GM18873 (cell line): ENCODE results near the gene MPV17L2.
A peak's percentile ranks its signal among the peaks of the same experiment; 100 is the strongest.
"Not testable (repeated sequence)": the region's sequence is repeated elsewhere in the genome, so short reads cannot be mapped to it uniquely, and the experiment has no call there.

Experiments
- ATAC-seq: cut with Tn5 transposase; IDR thresholded peaks from one replicate; pipeline ENCODE4 v1.9.1; 2021; ENCODE audit warnings: mild to moderate bottlenecking, moderate library complexity, moderate number of reproducible peaks; ENCODE audit not compliant: unreplicated experiment, low FRiP score

Gene MPV17L2

DNA sequence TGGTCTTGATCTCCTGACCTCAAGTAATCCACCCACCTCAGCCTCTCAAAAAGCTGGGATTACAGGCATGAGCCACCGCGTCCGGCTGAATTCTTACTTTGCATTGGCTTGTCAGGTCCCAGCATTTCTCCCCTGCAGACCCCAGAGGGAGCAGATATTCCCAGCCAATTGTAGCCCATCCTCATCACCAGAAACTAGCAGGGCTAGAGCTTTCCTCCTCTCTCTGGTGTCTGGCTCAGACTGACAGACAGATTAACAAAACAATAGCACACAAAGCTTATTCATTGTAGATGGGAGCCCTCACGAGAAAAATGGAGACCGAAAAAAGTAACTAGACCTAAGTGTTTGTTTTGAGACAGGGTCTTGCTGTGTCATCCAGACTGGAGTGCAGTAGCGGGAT is 7.5 kb upstream of the MPV17L2 start:
- no peak for ATAC-seq

DNA sequence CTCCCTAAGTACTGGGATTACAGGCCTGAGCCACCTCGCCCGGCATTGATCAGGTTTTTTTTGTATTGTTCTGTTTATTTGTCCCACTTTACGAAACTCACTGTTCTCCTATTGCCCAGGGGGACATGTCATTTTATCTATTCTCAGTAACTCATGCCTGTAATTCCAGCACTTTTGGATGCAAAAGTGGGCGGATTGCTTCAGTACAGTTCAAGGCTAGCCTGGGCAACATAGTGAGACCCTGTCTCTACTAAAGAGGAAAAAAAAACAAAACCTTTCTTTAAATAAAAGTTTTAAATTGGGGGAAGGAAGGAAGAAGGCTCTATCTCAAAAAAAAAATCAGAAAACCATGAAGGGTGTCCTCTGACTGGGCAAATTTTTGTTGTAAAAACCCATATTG is 2.7 kb upstream of the MPV17L2 start:
- ATAC-seq: no peak

- ATAC-seq: no peak
These were observed 1.4 kb upstream of the MPV17L2 start for GRCh38 chr19:18191640-18192062.

DNA sequence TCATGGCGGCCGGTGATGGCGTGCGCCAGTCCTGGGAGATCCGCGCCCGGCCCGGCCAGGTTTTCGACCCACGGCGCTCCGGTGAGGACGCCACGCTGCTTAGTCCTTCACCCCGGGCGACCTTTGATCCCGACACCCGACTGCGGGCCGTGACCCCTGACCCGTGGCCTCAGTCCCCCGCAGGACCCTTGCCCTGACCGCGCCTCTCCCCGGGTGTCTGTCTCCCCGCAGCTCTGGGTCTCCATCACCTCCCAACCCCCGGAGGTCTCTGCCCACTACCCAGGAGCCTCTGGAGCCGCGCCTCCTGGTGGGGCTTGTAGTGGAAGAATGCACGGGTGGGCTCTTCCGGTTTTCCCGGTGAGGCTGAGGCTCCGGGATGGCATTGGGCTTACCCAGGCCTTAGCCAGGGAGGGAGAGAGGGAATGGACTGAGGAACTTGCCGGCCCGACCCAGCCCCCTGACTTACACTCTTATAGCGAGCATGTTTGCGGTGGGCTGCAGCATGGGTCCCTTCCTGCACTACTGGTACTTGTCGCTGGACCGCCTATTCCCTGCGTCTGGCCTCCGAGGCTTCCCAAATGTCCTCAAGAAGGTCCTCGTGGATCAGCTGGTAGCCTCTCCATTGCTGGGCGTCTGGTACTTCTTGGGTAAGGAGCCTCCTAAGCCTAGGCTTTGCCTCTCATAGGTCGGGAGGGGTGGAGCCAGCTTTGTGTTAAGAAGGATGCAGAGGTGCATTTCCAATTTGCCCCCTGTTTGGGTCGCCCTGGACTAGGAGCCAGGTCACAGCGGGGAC is 566 bp downstream of the MPV17L2 start:
- no peak for ATAC-seq

GRCh38 chr19:18194181-18194530 is 1.1 kb downstream of the MPV17L2 start:
- ATAC-seq: no peak

- no peak for ATAC-seq
These were observed 1.7 kb downstream of the MPV17L2 start for GRCh38 chr19:18194554-18195238.

- ATAC-seq: no peak
These were observed 3.5 kb downstream of the MPV17L2 start for GRCh38 chr19:18196511-18196845.

DNA sequence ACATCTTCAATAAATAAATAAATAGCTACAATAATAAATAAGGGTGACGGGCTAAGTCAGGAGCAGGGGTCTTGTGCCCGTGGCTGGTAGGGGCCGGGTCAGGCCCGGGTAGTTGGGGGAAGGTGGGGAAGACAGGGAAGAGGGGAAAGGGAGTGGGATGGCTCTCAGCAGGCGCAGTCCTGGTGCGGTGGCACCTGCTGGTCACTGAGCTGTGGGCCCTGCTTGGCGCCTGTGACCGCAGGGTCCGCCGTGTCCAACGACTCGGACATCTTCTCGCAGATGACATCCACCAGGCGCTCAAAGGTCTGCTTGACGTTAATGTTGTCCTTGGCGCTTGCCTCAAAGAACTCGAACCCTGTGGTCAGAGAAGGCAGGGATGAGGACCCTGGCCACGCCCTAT is 4.3 kb downstream of the MPV17L2 start:
- no peak for ATAC-seq

GRCh38 chr19:18197941-18198340 is 4.9 kb downstream of the MPV17L2 start:
- no peak for ATAC-seq

GRCh38 chr19:18198374-18198773 is 5.4 kb downstream of the MPV17L2 start:
- ATAC-seq: no peak

DNA sequence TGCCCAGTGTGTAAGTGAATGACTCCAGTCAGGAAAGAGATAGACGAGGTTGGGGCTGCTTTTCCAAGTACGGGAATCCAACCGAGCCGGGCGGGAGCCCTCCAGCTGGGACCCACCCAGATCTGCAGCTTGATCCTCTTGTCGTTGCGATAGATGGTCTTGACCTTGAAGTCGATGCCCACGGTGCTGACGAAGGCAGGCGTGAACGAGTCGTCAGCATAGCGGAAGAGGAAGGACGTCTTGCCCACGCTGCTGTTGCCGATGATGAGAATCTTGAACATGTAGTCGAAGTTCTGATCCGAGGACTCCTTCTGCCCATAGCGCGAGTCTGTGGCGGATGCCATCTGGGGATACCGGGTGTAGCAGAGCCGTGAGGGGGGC is 9.4 kb downstream of the MPV17L2 start:
- no peak for ATAC-seq

- ATAC-seq: no peak
These were observed 9.9 kb downstream of the MPV17L2 start for GRCh38 chr19:18202778-18203407.

DNA sequence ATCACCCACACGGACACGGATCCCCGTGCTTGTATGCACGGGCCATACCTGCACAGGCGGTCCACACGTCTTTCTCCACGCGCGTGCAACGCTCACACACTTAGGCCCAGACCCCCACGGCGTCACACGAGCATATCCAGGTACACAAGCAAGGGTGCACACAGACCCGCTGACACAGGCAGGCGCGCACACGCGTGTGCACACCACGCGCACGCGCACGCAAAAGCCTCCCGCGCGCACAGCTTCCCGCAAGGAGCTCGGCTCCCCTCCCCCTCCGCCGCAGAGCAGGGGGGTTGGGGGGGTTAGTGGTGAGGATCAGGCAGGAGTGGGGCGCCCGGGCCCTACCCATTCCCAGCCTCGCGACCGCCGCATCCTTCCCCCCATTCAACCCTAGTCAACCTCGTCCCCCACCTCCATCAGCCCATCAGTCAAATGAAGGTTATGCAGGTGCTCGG is 10.4 kb downstream of the MPV17L2 start:
- no peak for ATAC-seq

DNA sequence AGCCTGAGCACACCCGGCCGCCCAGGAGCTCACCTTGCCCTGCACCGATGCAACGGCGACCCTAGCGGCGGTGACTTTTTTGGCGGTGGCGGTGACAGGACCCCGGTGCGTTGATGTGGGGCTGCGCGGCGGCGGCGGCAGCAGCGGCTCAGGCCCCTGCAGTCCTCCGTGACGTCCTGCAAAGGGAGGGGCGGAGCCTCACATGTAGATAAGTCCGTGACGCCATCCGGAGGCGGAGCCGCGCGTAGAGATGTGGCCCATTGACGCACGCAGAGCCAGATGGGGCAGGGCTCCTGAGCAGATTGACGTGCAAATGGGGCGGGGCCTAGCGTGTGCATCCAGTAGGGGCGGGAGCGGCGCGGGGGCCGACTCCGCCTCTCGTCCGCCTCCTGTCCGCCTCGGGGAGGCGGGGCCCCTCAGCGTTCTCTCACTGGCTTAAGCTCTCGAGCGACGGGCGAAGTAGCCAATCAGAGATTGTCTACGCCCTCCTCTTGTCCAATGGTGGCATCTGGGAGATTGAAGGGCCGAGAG is 10.9 kb downstream of the MPV17L2 start, which contains the start of gene RAB3A:
RAB3A (minus strand) TSS at position 180 of the 531 bp plus-strand sequence. CDS start 1,302 bp downstream, outside the sequence.
- ATAC-seq: peak; percentile 90

DNA sequence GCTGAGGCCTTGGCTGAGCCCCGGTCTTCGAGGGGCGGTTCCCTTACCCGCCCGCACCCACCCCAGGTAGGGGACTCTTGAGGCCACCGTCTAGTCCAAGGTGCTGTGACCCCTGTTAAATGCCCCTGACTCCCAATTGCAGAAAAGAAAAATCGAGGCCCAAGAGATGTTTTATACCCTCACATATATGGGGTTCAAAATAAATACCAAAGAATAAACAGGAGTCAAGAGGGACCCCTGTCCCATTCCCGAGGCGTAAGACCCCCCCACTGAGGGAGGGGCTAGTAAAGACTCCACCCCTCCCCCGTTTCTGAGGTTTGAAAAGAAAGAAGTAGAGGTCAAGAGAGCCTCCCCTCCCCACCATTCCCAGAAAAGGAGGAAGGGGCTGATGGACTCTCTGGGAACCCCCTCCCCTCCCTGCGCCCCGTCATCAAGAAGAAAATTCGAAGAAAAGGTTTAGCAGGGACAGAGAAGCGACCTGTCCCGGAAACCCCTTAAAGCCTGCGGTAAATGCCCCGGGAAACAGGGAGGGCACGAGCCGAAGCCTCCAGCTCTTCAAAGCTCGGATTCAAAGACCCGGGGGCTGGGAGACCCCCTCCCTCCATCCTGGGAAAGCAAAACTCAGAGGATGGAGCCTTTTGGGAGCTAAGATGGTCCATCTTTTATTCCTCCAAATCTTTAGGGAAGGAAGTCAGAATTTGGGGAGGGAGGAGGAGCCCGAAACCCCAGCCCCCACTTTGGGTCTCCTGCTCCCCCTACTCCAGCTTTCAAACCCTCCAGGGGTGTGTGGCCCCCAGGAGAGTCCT is 11.6 kb downstream of the MPV17L2 start:
- ATAC-seq: no peak

- no peak for ATAC-seq
These were observed 12.3 kb downstream of the MPV17L2 start for GRCh38 chr19:18205200-18205892.

DNA sequence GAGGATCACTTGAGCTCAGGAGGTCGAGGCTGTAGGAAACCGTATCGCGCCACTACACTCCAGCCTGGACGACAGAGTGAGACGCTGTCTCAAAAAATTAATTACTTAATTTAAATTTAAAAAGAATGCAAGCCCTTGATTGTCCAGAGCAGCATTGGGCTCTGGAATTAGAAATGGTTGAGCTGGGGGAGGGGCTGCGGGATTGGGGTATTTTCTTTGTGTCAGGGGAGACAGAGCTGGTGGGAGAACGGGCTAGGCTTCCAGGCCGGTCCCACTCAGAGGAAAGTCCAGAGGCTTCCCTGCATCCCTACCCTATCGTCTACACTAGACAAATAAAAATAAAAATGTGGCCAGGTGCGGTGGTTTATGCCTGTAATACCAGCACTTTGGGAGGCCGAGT is 13.0 kb downstream of the MPV17L2 start:
- ATAC-seq: no peak

GRCh38 chr19:18208098-18208951 is 15.3 kb downstream of the MPV17L2 start:
- ATAC-seq: no peak

DNA sequence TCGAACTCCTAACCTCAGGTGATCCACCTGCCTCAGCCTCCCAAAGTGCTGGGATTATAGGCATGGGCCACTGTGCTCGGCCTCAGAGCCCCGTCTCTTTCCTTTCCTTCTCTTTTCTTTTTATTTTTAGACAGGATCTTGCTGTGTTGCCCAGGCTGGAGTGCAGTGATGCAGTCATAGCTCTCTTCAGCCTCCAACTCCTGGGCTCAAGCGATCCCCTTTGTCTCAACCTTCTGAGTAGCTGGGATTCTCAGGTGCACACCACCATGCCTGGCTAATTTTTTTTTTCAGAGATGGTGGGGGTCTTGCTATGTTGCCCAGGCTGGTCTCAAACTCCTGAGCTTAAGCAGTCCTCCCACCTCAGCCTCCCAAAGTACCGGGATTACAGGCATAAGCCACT is 16.9 kb downstream of the MPV17L2 start:
- ATAC-seq: not testable (repeated sequence)
